Measurements from ENCODE around the gene DUSP1.

DUSP1 gene

GRCh38 chr5:172764861-172765765 lies 5.9 kb downstream of the DUSP1 start:
- Histone ChIP-seq H3K9ac (ENCODE audit: low read length in 5 of 5) (peak overlapping the region; percentile 24 to 94 (median 45)), H3K27ac (ENCODE audit: low read depth, low read length) (peak overlapping the region; percentile 100), H3K4me3 (ENCODE audit: low read depth in 1 of 5, low read length in 5 of 5) (peak overlapping the region; percentile 54 to 100 (median 97)), H3K4me1 (ENCODE audit: control insufficient read depth in 5 of 5, insufficient read depth in 5 of 5, low read length in 5 of 5) (peaks cover 19 to 44% (median 37%) of the 10 kb centered on the region in 5 donors), H3K36me3 (ENCODE audit: control insufficient read depth in 5 of 5, insufficient read depth in 5 of 5, low read length in 5 of 5) (peaks cover 12 to 36% (median 27%) of the 10 kb centered on the region in 5 donors), H3K9me3 (ENCODE audit: control insufficient read depth in 5 of 5, low read length in 5 of 5) (peaks cover 0 to 4% (median 0%) of the 10 kb centered on the region in 5 donors), H3K27me3 (ENCODE audit: control insufficient read depth in 5 of 5, insufficient read depth in 4 of 5, low read length in 5 of 5) (peaks cover 0 to 6% (median 0%) of the 10 kb centered on the region in 5 donors)

GRCh38 chr5:172763120-172763464 lies 7.9 kb downstream of the DUSP1 start:
- no peak overlapping the region for H3K9ac ChIP-seq (ENCODE audit: low read length in 5 of 5)
- peaks cover 0 to 5% (median 0%) of the 10 kb centered on the region in 5 donors for H3K9me3 ChIP-seq (ENCODE audit: control insufficient read depth in 5 of 5, low read length in 5 of 5)
- peaks cover 3 to 16% (median 7%) of the 10 kb centered on the region in 5 donors for H3K36me3 ChIP-seq (ENCODE audit: control insufficient read depth in 5 of 5, insufficient read depth in 5 of 5, low read length in 5 of 5)
- no peak overlapping the region for H3K27ac ChIP-seq (ENCODE audit: low read depth, low read length)
- peaks cover 0 to 6% (median 0%) of the 10 kb centered on the region in 5 donors for H3K27me3 ChIP-seq (ENCODE audit: control insufficient read depth in 5 of 5, insufficient read depth in 4 of 5, low read length in 5 of 5)
- no peak overlapping the region for H3K4me3 ChIP-seq (ENCODE audit: low read depth in 1 of 5, low read length in 5 of 5)
- H3K4me1 ChIP-seq (ENCODE audit: control insufficient read depth in 5 of 5, insufficient read depth in 5 of 5, low read length in 5 of 5): peaks cover 18 to 36% (median 32%) of the 10 kb centered on the region in 5 donors

GRCh38 chr5:172762214-172763119 lies 8.5 kb downstream of the DUSP1 start:
- no peak overlapping the region for H3K27ac ChIP-seq (ENCODE audit: low read depth, low read length)
- H3K4me1 ChIP-seq (ENCODE audit: control insufficient read depth in 5 of 5, insufficient read depth in 5 of 5, low read length in 5 of 5): peaks cover 18 to 37% (median 32%) of the 10 kb centered on the region in 5 donors
- H3K36me3 ChIP-seq (ENCODE audit: control insufficient read depth in 5 of 5, insufficient read depth in 5 of 5, low read length in 5 of 5): peaks cover 0 to 9% (median 1%) of the 10 kb centered on the region in 5 donors
- H3K9me3 ChIP-seq (ENCODE audit: control insufficient read depth in 5 of 5, low read length in 5 of 5): peaks cover 0 to 5% (median 0%) of the 10 kb centered on the region in 5 donors
- H3K9ac ChIP-seq (ENCODE audit: low read length in 5 of 5): no peak overlapping the region
- H3K27me3 ChIP-seq (ENCODE audit: control insufficient read depth in 5 of 5, insufficient read depth in 4 of 5, low read length in 5 of 5): peaks cover 0 to 6% (median 0%) of the 10 kb centered on the region in 5 donors
- H3K4me3 ChIP-seq (ENCODE audit: low read depth in 1 of 5, low read length in 5 of 5): no peak overlapping the region

DNA sequence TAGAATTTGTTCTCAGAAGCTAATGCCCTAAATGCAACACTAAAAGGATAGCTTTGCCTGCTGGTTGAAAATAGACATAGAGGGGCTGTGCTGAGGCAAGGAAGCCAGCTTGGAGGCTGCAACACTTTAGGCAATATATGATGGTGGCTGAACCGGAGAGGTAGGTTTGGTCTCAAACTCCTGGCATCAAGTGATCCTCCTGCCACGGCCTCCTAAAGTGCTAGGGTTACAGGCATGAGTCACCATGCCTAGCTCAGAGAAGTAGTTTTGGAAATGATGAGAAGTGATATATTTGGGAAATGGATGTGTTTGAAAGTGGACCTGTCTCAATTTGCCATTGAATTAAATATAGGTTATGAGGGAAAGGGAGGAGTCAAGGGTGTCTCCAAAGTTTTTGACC lies 10.0 kb downstream of the DUSP1 start:
- Histone ChIP-seq H3K27me3 (ENCODE audit: control insufficient read depth in 5 of 5, insufficient read depth in 4 of 5, low read length in 5 of 5) (peaks cover 0 to 4% (median 0%) of the 10 kb centered on the region in 5 donors), H3K36me3 (ENCODE audit: control insufficient read depth in 5 of 5, insufficient read depth in 5 of 5, low read length in 5 of 5) (peaks cover 0 to 5% (median 0%) of the 10 kb centered on the region in 5 donors), H3K4me3 (ENCODE audit: low read depth in 1 of 5, low read length in 5 of 5) (no peak overlapping the region), H3K9ac (ENCODE audit: low read length in 5 of 5) (no peak overlapping the region), H3K9me3 (ENCODE audit: control insufficient read depth in 5 of 5, low read length in 5 of 5) (peaks cover 0 to 5% (median 0%) of the 10 kb centered on the region in 5 donors), H3K27ac (ENCODE audit: low read depth, low read length) (no peak overlapping the region), H3K4me1 (ENCODE audit: control insufficient read depth in 5 of 5, insufficient read depth in 5 of 5, low read length in 5 of 5) (peaks cover 18 to 31% (median 25%) of the 10 kb centered on the region in 5 donors)

DNA sequence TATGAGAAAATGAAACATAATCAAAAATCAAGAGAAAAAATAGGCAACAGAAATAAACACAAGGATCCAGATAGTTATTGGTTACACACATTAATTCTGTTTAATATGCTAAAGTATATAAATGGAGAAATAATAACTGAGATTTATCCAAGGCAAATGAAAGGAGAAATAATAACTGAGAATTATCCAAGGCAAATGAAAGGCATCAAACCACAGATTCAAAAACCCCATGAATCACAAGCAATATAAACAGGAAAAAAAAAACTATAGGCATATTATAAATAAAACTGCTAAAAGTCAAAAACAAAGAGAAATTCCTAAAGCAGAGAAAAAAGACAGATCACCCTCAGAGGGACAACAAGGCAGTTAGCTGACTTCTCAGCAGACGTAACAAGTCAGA lies 10.9 kb downstream of the DUSP1 start:
- Histone ChIP-seq H3K9ac (ENCODE audit: low read length in 5 of 5) (no peak overlapping the region), H3K9me3 (ENCODE audit: control insufficient read depth in 5 of 5, low read length in 5 of 5) (peaks cover 0 to 5% (median 0%) of the 10 kb centered on the region in 5 donors), H3K27me3 (ENCODE audit: control insufficient read depth in 5 of 5, insufficient read depth in 4 of 5, low read length in 5 of 5) (no peaks in the 10 kb centered on the region), H3K36me3 (ENCODE audit: control insufficient read depth in 5 of 5, insufficient read depth in 5 of 5, low read length in 5 of 5) (no peaks in the 10 kb centered on the region), H3K27ac (ENCODE audit: low read depth, low read length) (no peak overlapping the region), H3K4me3 (ENCODE audit: low read depth in 1 of 5, low read length in 5 of 5) (no peak overlapping the region), H3K4me1 (ENCODE audit: control insufficient read depth in 5 of 5, insufficient read depth in 5 of 5, low read length in 5 of 5) (peaks cover 11 to 25% (median 20%) of the 10 kb centered on the region in 5 donors)

GRCh38 chr5:172758834-172759149 lies 12.2 kb downstream of the DUSP1 start:
- peak overlapping the region; percentile 5 to 30 (median 25) for H3K4me3 ChIP-seq (ENCODE audit: low read depth in 1 of 5, low read length in 5 of 5)
- no peaks in the 10 kb centered on the region for H3K27me3 ChIP-seq (ENCODE audit: control insufficient read depth in 5 of 5, insufficient read depth in 4 of 5, low read length in 5 of 5)
- H3K36me3 ChIP-seq (ENCODE audit: control insufficient read depth in 5 of 5, insufficient read depth in 5 of 5, low read length in 5 of 5): no peaks in the 10 kb centered on the region
- peaks cover 7 to 17% (median 14%) of the 10 kb centered on the region in 5 donors for H3K4me1 ChIP-seq (ENCODE audit: control insufficient read depth in 5 of 5, insufficient read depth in 5 of 5, low read length in 5 of 5)
- H3K9me3 ChIP-seq (ENCODE audit: control insufficient read depth in 5 of 5, low read length in 5 of 5): peaks cover 0 to 5% (median 0%) of the 10 kb centered on the region in 5 donors
- H3K9ac ChIP-seq (ENCODE audit: low read length in 5 of 5): peak overlapping the region in 3 of 5 donors; percentile 45 to 61 (median 51)
- peak overlapping the region; percentile 73 for H3K27ac ChIP-seq (ENCODE audit: low read depth, low read length)

DNA sequence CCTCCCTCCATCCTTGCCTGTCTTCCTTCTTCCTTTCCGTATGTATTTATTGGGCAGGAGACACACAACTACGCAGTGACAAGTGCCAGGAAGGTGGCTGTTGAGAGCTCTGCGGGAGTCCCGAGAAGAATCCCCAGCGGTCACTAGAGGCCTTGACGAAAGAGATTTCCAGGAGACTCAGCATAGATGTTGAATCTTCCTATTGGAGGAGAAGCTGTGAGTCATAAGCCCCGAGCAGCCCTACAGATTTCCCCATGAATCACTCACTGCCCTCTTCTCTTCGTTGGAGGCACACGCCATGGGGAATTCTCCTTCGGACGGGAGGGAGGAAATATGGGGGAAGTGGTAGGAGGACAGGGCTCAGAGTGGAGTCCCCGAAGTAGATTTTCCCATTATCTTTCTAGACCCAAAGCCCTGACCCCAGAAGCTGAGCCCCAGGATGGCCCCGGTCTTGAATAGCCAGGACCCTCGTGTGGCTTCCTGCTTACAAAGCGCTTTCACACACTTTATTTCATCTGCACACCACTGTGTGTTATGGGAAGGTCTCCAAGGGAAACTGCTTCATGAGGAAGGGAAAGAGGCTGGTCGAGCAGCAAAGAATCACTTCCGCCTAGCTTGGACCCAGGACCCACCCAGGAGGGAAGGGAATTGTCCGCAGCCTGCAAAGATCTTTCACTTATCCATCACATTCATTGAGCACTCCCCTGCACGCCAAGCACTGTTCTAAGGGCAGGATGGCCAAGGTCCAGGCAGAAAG lies 12.7 kb downstream of the DUSP1 start:
- peak overlapping the region; percentile 5 to 31 (median 29) for H3K4me3 ChIP-seq (ENCODE audit: low read depth in 1 of 5, low read length in 5 of 5)
- no peaks in the 10 kb centered on the region for H3K27me3 ChIP-seq (ENCODE audit: control insufficient read depth in 5 of 5, insufficient read depth in 4 of 5, low read length in 5 of 5)
- peak overlapping the region; percentile 73 for H3K27ac ChIP-seq (ENCODE audit: low read depth, low read length)
- peaks cover 7 to 17% (median 14%) of the 10 kb centered on the region in 5 donors for H3K4me1 ChIP-seq (ENCODE audit: control insufficient read depth in 5 of 5, insufficient read depth in 5 of 5, low read length in 5 of 5)
- no peaks in the 10 kb centered on the region for H3K36me3 ChIP-seq (ENCODE audit: control insufficient read depth in 5 of 5, insufficient read depth in 5 of 5, low read length in 5 of 5)
- peak overlapping the region in 3 of 5 donors; percentile 45 to 61 (median 51) for H3K9ac ChIP-seq (ENCODE audit: low read length in 5 of 5)
- peaks cover 0 to 5% (median 0%) of the 10 kb centered on the region in 5 donors for H3K9me3 ChIP-seq (ENCODE audit: control insufficient read depth in 5 of 5, low read length in 5 of 5)

DNA sequence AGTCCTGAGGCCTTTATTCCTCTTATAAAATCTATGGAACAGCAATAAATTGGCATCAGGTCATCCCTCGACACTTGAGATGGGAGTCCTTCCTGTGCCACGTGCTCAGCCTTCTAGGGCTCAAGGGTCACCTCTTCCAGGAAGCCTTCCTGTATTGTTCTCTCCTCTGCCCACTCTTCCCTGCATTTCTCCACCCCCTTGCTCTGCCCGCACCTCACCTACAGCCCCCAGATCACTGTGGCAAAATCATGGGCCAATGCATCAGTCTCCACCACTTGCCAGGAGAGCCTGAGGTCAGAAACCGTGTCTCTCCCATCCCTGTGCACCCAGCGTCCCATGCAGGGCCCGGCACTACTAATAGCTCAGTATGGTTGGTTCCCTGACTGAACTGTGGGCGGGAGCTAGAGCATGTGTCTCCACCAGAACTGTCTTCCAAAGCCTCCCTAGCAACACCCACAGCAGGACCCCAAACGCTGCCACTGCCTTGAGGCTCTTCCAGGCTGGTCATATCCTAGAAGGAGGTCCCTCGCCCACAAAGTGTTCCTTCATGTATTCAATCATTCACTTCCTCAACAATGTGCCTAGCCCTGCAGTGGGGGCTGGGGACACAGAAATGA lies 13.5 kb downstream of the DUSP1 start:
- Histone ChIP-seq H3K4me1 (ENCODE audit: control insufficient read depth in 5 of 5, insufficient read depth in 5 of 5, low read length in 5 of 5) (peaks cover 7 to 17% (median 14%) of the 10 kb centered on the region in 5 donors), H3K27ac (ENCODE audit: low read depth, low read length) (peak overlapping the region; percentile 73), H3K27me3 (ENCODE audit: control insufficient read depth in 5 of 5, insufficient read depth in 4 of 5, low read length in 5 of 5) (no peaks in the 10 kb centered on the region), H3K9me3 (ENCODE audit: control insufficient read depth in 5 of 5, low read length in 5 of 5) (peaks cover 0 to 5% (median 0%) of the 10 kb centered on the region in 5 donors), H3K36me3 (ENCODE audit: control insufficient read depth in 5 of 5, insufficient read depth in 5 of 5, low read length in 5 of 5) (no peaks in the 10 kb centered on the region), H3K9ac (ENCODE audit: low read length in 5 of 5) (peak overlapping the region in 1 of 5 donors; percentile 44), H3K4me3 (ENCODE audit: low read depth in 1 of 5, low read length in 5 of 5) (peak overlapping the region in 2 of 5 donors; percentile 9 to 31)

Measured in subcutaneous abdominal adipose tissue (tissue), 5 donors.